Pancreas (tissue), 10 donors: ENCODE measurements around the gene SETD1B. TPM values are rescaled to one million over a fixed set of nuclear protein-coding genes. Genes with fewer than 3 reads are reported as not detected.
"Not testable (repeated sequence)": the region's sequence is repeated elsewhere in the genome, so short reads cannot be mapped to it uniquely, and the experiment has no call there.

Experiments used
- ATAC-seq, 4 donors: fragments of 200-7000 bp; cut with Tn5 transposase; one replicate each; pipeline versions ENCODE4 v1.8.0 to v1.9.1; 2020; ENCODE audit warnings: mild to moderate bottlenecking in 4 of 4, moderate library complexity in 4 of 4
- DNase-seq, 6 donors: peaks; one replicate each; pipeline ENCODE4 v3.0.0-alpha.2; 2020
- FAIRE-seq: peaks from 2 replicates; lab custom pipeline; 2012; peaks lifted over from hg19 to GRCh38; lab: Jason Lieb, UNC
- H3K27ac ChIP-seq, 4 donors: fragments of 200-600 bp; sonication (generic); 1 replicate in 3 of 4; 2 replicates in 1 of 4; pipeline versions ENCODE4 v1.5.0 to v1.8.0; 2020
- H3K27me3 ChIP-seq, 4 donors: fragments of 200-600 bp; one replicate each; pipeline ENCODE4 v1.8.0; 2021
- H3K36me3 ChIP-seq, 3 donors: fragments of 200-600 bp; sonication (generic) in 1 of 3; one replicate each; pipeline versions ENCODE4 v1.5.0 to v1.8.0; 2020 to 2021
- H3K4me1 ChIP-seq, 3 donors: fragments of 200-600 bp; one replicate each; pipeline ENCODE4 v1.8.0; 2021
- H3K4me3 ChIP-seq, 4 donors: fragments of 200-600 bp; sonication (generic) in 2 of 4; one replicate each; pipeline versions ENCODE4 v1.5.0 to v1.8.0; 2020 to 2021
- H3K9me3 ChIP-seq, 4 donors: fragments of 200-600 bp; one replicate each; pipeline ENCODE4 v1.8.0; 2021
- CTCF ChIP-seq, 4 donors: fragments of 200-600 bp; sonication (generic) in 3 of 4; IDR thresholded peaks; one replicate each; pipeline versions ENCODE4 v1.5.0 to v1.8.0; 2021; ENCODE audit warnings: antibody characterized with exemption in 4 of 4
- WGBS, 2 donors: extraction: QIAGEN DNeasy Blood & Tissue Kit; methylation state at CpG; one replicate each; pipeline ENCODE4 v1.1.7; 2013; 5-methylcytosine and 5-hydroxymethylcytosine counted together
- intact Hi-C, 3 donors: fragments of 100-400 bp; cut with DNase I; formaldehyde crosslinking; loops; one replicate each; pipeline versions ENCODE4 v1.11.1 to v1.14.2; 2022
- polyA plus RNA-seq, 2 donors: library from polyadenylated mRNA; stranded (reverse); fragments of 200-250 nt; gene quantifications; one replicate each; pipeline ENCODE4 v1.2.3, GENCODE V29; 2013
- total RNA-seq, 6 donors: library from RNA; stranded (reverse); fragmentation: NEBNext Ultra II Directional in 4 of 6; extraction: Animal tissue kit (Norgen Biotek cat#: 25700) in 4 of 6; gene quantifications; one replicate each; pipeline versions ENCODE4 v1.2.1 to v1.2.4, GENCODE V29; 2021 to 2023
- donor health status: healthy with polysubstance abuse.
- donor health status: DM: no; HTN: no; CAD: no; lungs with moderate emphysema.
- donor health status: DM: no; HTN: no; CAD: no.
- donor health status: control.
- donor health status: control.
- donor health status: Bipolar disorder and iron deficiency.
- donor health status: DM: yes; HTN: yes; CAD: no.
- donor health status: DM: no; HTN: no; CAD: no.
- donor health status: DM: no; HTN: no; CAD: no.
- donor health status: DM: yes; HTN: yes; CAD: no.

The SETD1B gene
- total and polyA plus RNA-seq, 8 donors: 9.2 to 18.5 (median 12.2) TPM

DNA sequence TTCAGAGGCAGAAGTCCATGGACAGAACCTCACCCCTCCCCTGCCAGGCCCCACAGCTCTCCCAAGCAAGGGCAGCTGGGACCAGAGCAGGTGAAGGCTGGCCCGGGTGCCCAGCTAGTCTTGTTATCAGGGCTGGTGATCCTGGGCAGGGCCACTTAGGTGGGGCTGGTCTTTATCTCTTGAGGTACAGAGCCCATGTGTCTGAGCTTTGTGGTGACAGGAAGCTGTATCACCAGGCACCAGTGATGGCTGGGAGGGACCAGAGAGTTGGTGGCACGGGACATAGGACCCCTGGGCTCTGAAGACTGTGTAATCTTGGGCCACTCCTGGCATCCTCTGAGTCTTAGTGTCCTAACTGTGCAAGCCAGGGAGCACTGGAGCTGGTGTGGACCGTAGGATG is 67.7 kb downstream of the SETD1B start:
- DNase-seq (no peak), FAIRE-seq (no peak), ATAC-seq (no peak)
- 60 to 70% methylated on average over 3 of the region's 3 CpGs for WGBS, 2 donors
- no peak overlapping the region for H3K27ac ChIP-seq
- H3K36me3 ChIP-seq: no peaks in the 10 kb centered on the region
- intact Hi-C loops: no loop called here
- H3K4me1 ChIP-seq: no peaks in the 10 kb centered on the region
- no peak overlapping the region for H3K4me3 ChIP-seq
- H3K27me3 ChIP-seq: no peaks in the 10 kb centered on the region
- no peaks in the 10 kb centered on the region for H3K9me3 ChIP-seq
- no peak for TF ChIP-seq CTCF (IDR thresholded peaks at IDR 0.05)

DNA sequence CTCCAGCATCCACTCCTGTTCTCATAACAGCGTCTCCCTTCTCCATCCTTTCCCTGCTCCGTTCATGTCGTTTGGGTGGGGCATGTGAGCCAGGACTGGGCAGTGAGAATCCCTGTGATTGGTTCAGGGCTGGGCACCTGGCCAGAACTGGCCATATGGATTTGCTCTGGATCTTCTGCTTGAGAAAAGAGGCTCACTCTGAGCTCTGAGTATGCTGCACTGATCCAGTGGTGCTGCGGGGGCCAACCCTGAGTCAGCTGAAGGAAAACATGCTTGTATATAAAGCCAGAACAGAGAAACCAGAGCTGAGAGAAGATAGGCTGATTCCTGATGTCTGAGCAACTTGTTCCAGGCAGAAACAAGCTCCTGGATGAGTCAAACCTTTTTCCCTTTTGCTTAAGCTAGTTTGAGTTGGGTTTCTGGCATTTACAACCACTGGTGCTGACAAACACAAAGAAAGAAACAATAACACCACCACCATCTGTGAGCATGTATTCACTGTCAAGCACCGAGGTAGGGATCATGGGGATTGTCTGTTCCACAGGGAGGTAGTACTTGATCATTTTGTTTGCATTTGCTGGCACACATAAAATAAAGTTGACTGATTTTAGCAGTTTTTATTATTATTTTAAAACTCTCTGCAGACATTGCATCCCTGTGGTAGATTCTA is 68.9 kb downstream of the SETD1B start:
- intact Hi-C loops: no loop called here
- H3K9me3 ChIP-seq: no peaks in the 10 kb centered on the region
- no peak for TF ChIP-seq CTCF (IDR thresholded peaks at IDR 0.05)
- peak overlapping the region in 1 of 4 donors; percentile 27 for H3K27ac ChIP-seq
- no peaks in the 10 kb centered on the region for H3K27me3 ChIP-seq
- DNase-seq (no peak), ATAC-seq (peak in 3 of 4 donors; percentile 24 to 79 (median 38)), FAIRE-seq (no peak)
- H3K36me3 ChIP-seq: no peaks in the 10 kb centered on the region
- no peaks in the 10 kb centered on the region for H3K4me1 ChIP-seq
- no peak overlapping the region for H3K4me3 ChIP-seq
- WGBS, 2 donors: 64 to 76% methylated on average over 5 of the region's 5 CpGs

DNA sequence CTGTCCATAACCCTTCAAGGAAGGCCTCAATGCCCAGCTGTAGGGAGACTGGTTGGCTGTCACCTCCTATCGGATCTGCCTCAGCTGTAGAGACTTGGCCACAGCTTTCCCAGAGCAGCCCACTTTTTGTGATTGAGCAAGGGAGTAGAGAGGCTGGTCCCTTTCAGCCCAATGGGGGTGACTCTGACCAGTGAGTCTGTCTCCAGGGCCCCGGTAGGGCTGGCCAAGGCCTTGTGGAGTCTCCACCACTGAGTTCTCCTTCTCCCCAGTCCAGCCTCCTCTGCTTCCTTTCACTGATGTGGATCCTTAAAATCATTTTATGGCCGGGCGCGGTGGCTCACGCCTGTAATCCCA is 69.4 kb downstream of the SETD1B start:
- Histone ChIP-seq H3K4me3 (no peak overlapping the region), H3K36me3 (no peaks in the 10 kb centered on the region), H3K27ac (peak overlapping the region in 1 of 4 donors; percentile 27), H3K4me1 (no peaks in the 10 kb centered on the region), H3K27me3 (no peaks in the 10 kb centered on the region), H3K9me3 (no peaks in the 10 kb centered on the region)
- TF ChIP-seq CTCF (IDR thresholded peaks at IDR 0.05): no peak
- DNase-seq: no peak
- intact Hi-C loops: no loop called here
- FAIRE-seq: no peak
- ATAC-seq: peak in 3 of 4 donors; percentile 24 to 61 (median 54)
- WGBS, 2 donors: 95 to 96% methylated on average over 6 of the region's 6 CpGs

DNA sequence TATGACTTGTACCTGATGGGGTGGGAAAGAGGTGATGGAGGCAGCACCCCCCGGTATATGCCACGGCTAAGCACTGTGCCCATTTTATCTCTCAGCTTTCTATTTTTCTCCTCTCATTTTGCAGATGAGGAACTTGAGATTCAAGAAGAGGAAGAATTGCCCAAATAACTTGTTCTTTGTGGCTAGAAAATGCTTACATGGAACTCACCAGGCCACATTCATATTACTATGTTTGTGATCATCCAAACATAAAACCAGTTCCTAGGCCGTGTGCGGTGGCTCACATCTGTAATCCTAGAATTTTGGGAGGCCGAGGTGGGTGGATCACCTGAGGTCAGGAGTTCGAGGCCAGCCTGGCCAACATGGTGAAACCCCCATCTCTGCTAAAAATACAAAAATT is 70.3 kb downstream of the SETD1B start:
- H3K36me3 ChIP-seq: no peaks in the 10 kb centered on the region
- H3K4me1 ChIP-seq: no peaks in the 10 kb centered on the region
- FAIRE-seq: no peak
- ATAC-seq: no peak
- no peak overlapping the region for H3K4me3 ChIP-seq
- no peaks in the 10 kb centered on the region for H3K9me3 ChIP-seq
- WGBS, 2 donors: 83 to 88% methylated on average over 6 of the region's 6 CpGs
- intact Hi-C loops: no loop called here
- H3K27me3 ChIP-seq: no peaks in the 10 kb centered on the region
- no peak for TF ChIP-seq CTCF (IDR thresholded peaks at IDR 0.05)
- H3K27ac ChIP-seq: no peak overlapping the region
- no peak for DNase-seq

- WGBS, 2 donors: 81 to 91% methylated on average over 6 of the region's 6 CpGs
- no peaks in the 10 kb centered on the region for H3K9me3 ChIP-seq
- H3K27me3 ChIP-seq: no peaks in the 10 kb centered on the region
- no peaks in the 10 kb centered on the region for H3K36me3 ChIP-seq
- H3K4me1 ChIP-seq: no peaks in the 10 kb centered on the region
- no peak for TF ChIP-seq CTCF (IDR thresholded peaks at IDR 0.05)
- H3K4me3 ChIP-seq: no peak overlapping the region
- FAIRE-seq (no peak), DNase-seq (no peak), ATAC-seq (no peak)
- H3K27ac ChIP-seq: no peak overlapping the region
- intact Hi-C loops: no loop called here
Observed at GRCh38 chr12:121875582-121875981, 71.8 kb downstream of the SETD1B start.

DNA sequence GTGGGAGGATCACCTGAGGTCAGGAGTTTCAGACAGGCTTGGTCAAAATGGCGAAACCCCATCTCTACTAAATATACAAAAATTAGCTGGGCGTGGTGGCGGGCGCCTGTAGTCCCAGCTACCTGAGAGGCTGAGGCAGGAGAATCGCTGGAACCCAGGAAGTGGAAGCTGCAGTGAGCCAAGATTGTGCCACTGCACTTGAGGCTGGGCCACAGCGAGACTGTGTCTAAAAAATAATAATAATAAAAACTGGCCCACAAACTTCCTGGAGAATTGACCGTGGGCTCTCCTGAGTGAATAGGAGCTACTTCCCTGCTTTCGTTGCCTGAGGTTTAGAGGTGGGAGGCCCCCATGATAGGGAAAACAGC is 72.3 kb downstream of the SETD1B start:
- H3K4me1 ChIP-seq, intact Hi-C loops, H3K4me3 ChIP-seq, ATAC-seq, FAIRE-seq, DNase-seq, H3K27me3 ChIP-seq, H3K9me3 ChIP-seq, H3K27ac ChIP-seq, H3K36me3 ChIP-seq: not testable (repeated sequence)
- WGBS, 2 donors: 88 to 93% methylated on average over 8 of the region's 8 CpGs
